Upper lobe of left lung (tissue), 6 donors: ENCODE measurements around the gene CD248. TPM values are rescaled to one million over a fixed set of nuclear protein-coding genes. Genes with fewer than 3 reads are reported as not detected.

Experiments
- ATAC-seq, 2 donors: fragments of 200-7000 bp; cut with Tn5 transposase; one replicate each; pipeline ENCODE4 v1.9.1; 2022; ENCODE audit warnings: mild to moderate bottlenecking in 2 of 2, moderate library complexity in 2 of 2; ENCODE audit not compliant: low FRiP score in 2 of 2
- DNase-seq, 2 donors: peaks; one replicate each; pipeline ENCODE4 v3.0.0-alpha.2; 2019 to 2020
- H3K27ac ChIP-seq, 4 donors: fragments of 200-600 bp; sonication (generic); one replicate each; pipeline ENCODE4 v1.5.1; 2016 to 2019
- H3K27me3 ChIP-seq, 4 donors: fragments of 200-600 bp; sonication (generic); one replicate each; pipeline ENCODE4 v1.5.1; 2017 to 2019
- H3K36me3 ChIP-seq, 4 donors: fragments of 200-600 bp; sonication (generic); one replicate each; pipeline ENCODE4 v1.5.1; 2016 to 2019
- H3K4me1 ChIP-seq, 4 donors: fragments of 200-600 bp; sonication (generic); one replicate each; pipeline ENCODE4 v1.5.1; 2018 to 2019
- H3K4me3 ChIP-seq, 4 donors: fragments of 200-600 bp; sonication (generic); one replicate each; pipeline ENCODE4 v1.5.1; 2017 to 2019; ENCODE audit warnings: mild to moderate bottlenecking in 2 of 4, moderate library complexity in 1 of 4
- H3K9me3 ChIP-seq, 4 donors: fragments of 200-600 bp; sonication (generic); one replicate each; pipeline ENCODE4 v1.5.1; 2018 to 2019
- EP300 ChIP-seq, 4 donors: sonication (generic); formaldehyde crosslinking; IDR thresholded peaks; one replicate each; pipeline ENCODE4 v1.5.1; 2017; ENCODE audit warnings: antibody characterized with exemption in 4 of 4, control low read depth in 2 of 4
- POLR2A ChIP-seq, 4 donors: fragments of 450-650 bp; IDR thresholded peaks; one replicate each; pipeline ENCODE4 v1.5.1; 2016 to 2017; ENCODE audit warnings: antibody characterized with exemption in 4 of 4, mild to moderate bottlenecking in 2 of 4
- POLR2AphosphoS5 ChIP-seq, 2 donors: sonication (generic); formaldehyde crosslinking; IDR thresholded peaks; one replicate each; pipeline ENCODE4 v1.5.1; 2017; ENCODE audit warnings: antibody characterized with exemption in 2 of 2
- WGBS, 2 donors: methylation state at CpG; one replicate each; pipeline ENCODE4 v1.1.5; 2017 to 2018; 5-methylcytosine and 5-hydroxymethylcytosine counted together
- total RNA-seq, 6 donors: library from RNA; depleted of rRNA in 4 of 6; stranded (reverse); fragments of >200 nt in 4 of 6; gene quantifications; one replicate each; pipeline versions ENCODE4 v1.1.0 to v1.2.1, GENCODE V29; 2016 to 2021
- TF ChIP-seq, protein P1 (sequence below), 6 experiments: fragments of 450-650 bp in 4 of 6; fragments of 200-600 bp in 2 of 6; sonication (generic) in 2 of 6; IDR thresholded peaks; one replicate each; pipeline ENCODE4 v1.5.1; 2016 to 2019; ENCODE audit warnings: antibody characterized with exemption in 6 of 6
- donor health status: DM: no; HTN: no; CAD: no; lungs with moderate emphysema.
- donor health status: DM: no; HTN: yes; CAD: no; lungs with severe emphysema.

The CD248 gene
- total RNA-seq, 6 donors from 2014 or later, result 0.59 to 85.6 (median 6.5) TPM

DNA sequence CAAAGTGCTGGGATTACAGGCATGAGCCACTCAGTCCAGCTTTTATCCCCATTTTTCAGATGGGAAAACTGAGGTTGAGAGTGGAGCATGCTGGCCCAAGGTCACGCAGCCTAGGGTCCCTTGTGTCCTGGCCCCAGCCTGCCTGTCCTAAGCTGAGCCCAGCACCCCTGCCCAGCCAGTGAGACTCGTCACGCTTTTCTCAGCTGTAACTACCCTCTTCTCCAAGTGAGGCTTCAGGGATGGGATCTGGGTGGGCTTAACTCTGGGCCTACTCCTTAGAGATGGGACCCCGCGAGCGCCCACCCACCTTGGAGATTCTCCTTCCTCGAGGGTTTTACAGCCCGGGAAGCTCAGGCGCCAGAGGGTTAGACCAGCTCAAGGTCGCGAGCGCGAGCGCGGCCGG, 25.5 kb downstream of the CD248 start:
- peaks cover 0 to 35% (median 9%) of the 10 kb centered on the region in 4 donors for H3K27me3 ChIP-seq
- 18 to 29% methylated on average over 9 to 16 of the region's 16 CpGs for WGBS, 2 donors
- peaks cover 23 to 45% (median 27%) of the 10 kb centered on the region in 4 donors for H3K4me1 ChIP-seq
- no peak for DNase-seq
- no peaks in the 10 kb centered on the region for H3K9me3 ChIP-seq
- TF ChIP-seq POLR2A (IDR thresholded peaks at IDR 0.05) (no peak), EP300 (IDR thresholded peaks at IDR 0.05) (no peak), POLR2AphosphoS5 (IDR thresholded peaks at IDR 0.05) (no peak)
- TF ChIP-seq, protein P1, sequence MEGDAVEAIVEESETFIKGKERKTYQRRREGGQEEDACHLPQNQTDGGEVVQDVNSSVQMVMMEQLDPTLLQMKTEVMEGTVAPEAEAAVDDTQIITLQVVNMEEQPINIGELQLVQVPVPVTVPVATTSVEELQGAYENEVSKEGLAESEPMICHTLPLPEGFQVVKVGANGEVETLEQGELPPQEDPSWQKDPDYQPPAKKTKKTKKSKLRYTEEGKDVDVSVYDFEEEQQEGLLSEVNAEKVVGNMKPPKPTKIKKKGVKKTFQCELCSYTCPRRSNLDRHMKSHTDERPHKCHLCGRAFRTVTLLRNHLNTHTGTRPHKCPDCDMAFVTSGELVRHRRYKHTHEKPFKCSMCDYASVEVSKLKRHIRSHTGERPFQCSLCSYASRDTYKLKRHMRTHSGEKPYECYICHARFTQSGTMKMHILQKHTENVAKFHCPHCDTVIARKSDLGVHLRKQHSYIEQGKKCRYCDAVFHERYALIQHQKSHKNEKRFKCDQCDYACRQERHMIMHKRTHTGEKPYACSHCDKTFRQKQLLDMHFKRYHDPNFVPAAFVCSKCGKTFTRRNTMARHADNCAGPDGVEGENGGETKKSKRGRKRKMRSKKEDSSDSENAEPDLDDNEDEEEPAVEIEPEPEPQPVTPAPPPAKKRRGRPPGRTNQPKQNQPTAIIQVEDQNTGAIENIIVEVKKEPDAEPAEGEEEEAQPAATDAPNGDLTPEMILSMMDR (IDR thresholded peaks at IDR 0.05), result no peak
- H3K27ac ChIP-seq, result no peak overlapping the region
- peak overlapping the region in 3 of 4 donors; percentile 42 to 54 (median 45) for H3K4me3 ChIP-seq
- no peak for ATAC-seq
- peaks cover 0 to 5% (median 0%) of the 10 kb centered on the region in 4 donors for H3K36me3 ChIP-seq

DNA sequence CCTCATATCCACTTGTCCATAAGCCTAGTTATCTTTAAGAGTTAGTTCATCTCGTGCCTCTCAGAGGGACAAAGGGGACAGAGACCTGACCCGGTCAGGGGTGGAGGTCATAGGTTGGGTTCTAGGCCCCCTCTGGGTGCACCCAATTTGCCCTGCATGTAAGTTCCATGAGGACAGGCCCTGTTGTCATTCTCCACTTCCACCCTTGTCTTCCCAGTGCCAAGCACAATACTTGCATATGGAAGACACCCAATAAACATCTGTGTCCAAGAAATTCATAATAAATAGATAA, 26.6 kb downstream of the CD248 start:
- ATAC-seq (no peak), DNase-seq (no peak)
- peaks cover 23 to 45% (median 27%) of the 10 kb centered on the region in 4 donors for H3K4me1 ChIP-seq
- H3K27ac ChIP-seq, result no peak overlapping the region
- no peaks in the 10 kb centered on the region for H3K9me3 ChIP-seq
- peaks cover 0 to 34% (median 9%) of the 10 kb centered on the region in 4 donors for H3K27me3 ChIP-seq
- H3K36me3 ChIP-seq, result peaks cover 0 to 11% (median 3%) of the 10 kb centered on the region in 4 donors
- 64 to 74% methylated on average over 2 of the region's 2 CpGs for WGBS, 2 donors
- peak overlapping the region in 1 of 4 donors; percentile 79 for H3K4me3 ChIP-seq
- TF ChIP-seq, protein P1 (IDR thresholded peaks at IDR 0.05), result no peak
- TF ChIP-seq POLR2AphosphoS5 (IDR thresholded peaks at IDR 0.05) (no peak), EP300 (IDR thresholded peaks at IDR 0.05) (no peak), POLR2A (IDR thresholded peaks at IDR 0.05) (no peak)

DNA sequence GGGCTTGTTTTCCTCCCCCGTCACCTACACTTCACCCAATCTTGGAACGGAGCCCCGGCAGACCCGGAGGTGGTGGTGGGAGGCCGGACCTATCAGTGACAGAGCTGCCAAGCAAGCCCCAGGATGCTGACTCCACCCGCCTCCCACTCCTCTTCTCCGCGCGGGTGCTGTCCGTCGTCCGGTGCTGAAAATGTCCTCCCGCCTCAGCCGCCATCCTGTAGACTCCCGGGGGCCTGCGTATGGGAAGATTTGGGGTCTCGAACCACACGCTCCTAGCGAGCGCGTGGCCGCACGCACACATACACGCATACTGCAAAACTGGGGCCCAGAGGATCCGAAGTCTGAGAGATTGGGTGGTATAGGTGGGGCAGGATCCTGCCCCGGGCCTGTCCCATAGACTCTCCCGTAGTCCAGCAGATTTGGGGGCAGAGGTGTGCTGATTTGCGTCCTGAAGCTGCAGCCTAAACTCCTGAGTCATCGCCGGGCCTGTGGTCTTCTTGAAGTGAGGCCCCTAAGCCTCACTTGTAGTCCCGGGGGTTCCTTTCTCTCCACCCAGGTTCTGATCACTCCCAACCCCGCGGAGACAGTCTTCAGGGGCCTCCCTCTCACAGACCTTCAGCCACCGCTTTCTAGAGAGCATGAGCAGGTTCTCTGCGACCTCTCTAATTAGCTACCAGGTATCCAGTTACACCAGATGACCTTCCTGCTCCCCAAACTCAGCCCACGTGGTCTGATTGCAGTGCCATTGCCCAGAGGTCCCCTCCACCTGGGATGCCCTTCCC, 27.1 kb downstream of the CD248 start:
- H3K27ac ChIP-seq, result peak overlapping the region; percentile 90 to 94 (median 94)
- DNase-seq (peak; percentile 71 to 90), ATAC-seq (peak; percentile 72 to 77)
- no peaks in the 10 kb centered on the region for H3K9me3 ChIP-seq
- TF ChIP-seq EP300 (IDR thresholded peaks at IDR 0.05) (no peak), POLR2AphosphoS5 (IDR thresholded peaks at IDR 0.05) (no peak)
- peaks cover 0 to 16% (median 3%) of the 10 kb centered on the region in 4 donors for H3K36me3 ChIP-seq
- H3K4me1 ChIP-seq, result peaks cover 23 to 45% (median 27%) of the 10 kb centered on the region in 4 donors
- peaks cover 0 to 29% (median 9%) of the 10 kb centered on the region in 4 donors for H3K27me3 ChIP-seq
- WGBS, 2 donors, result 6 to 18% methylated on average over 22 to 34 of the region's 36 CpGs
- peak overlapping the region; percentile 43 to 94 (median 77) for H3K4me3 ChIP-seq

DNA sequence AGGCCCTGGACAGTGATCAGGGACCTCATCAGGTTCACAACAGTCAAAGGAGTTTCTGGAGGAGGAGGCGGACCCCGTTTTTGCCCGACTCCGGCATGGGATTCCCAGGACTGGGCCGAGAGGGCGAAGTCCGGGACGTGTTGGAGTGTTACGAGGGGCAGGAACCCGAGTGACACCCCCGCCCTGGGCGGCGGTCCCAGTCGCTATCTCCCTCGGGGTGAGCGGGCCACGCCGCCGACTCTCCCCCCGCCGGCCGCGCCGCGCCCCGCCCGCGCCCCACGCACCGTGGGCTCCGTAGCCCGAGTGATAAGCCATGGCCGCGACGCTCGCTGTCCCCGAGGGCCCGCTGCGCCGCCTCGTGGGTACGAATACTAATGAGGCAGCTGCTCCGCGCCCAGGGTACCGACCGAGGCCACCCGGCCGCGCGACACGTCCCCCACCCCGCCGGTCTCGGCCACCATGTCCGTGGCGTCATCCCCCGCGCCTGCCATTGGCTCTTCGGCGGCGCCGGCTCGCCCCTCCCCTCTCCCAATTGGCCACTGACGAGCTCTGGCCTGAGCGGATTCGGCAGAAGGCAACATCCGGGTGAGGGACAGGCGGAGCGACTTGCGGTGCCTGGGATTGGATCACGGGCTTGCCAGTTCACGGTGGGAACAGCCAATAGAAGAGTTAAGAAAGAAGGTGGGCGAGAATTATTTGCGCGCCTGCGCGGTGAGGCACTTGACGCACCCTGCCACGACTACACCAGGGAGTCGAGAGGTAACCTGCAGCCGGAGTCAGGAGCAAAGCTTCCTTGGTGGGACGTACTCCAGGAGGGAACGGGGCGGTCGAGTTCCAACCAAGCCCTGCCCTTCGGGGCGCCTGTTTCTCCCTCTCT, 27.9 kb downstream of the CD248 start, which contains the start of gene YIF1A:
TSS of gene YIF1A (minus strand) at position 473 of the 877 bp plus-strand sequence. CDS start at position 315, 158 bp downstream.
- peaks cover 0 to 21% (median 9%) of the 10 kb centered on the region in 4 donors for H3K27me3 ChIP-seq
- peak within 1 kb of the TSS; percentile 65 to 94 (median 77) for H3K4me3 ChIP-seq
- no peaks in the 10 kb centered on the region for H3K9me3 ChIP-seq
- ATAC-seq (peak; percentile 97 to 98), DNase-seq (peak; percentile 98 to 99)
- H3K36me3 ChIP-seq, result peaks cover 0 to 24% (median 6%) of the 10 kb centered on the region in 4 donors
- TF ChIP-seq POLR2AphosphoS5 (IDR thresholded peaks at IDR 0.05) (peak; percentile 96 to 97), EP300 (IDR thresholded peaks at IDR 0.05) (peak in 1 of 4 donors; percentile 63), POLR2A (IDR thresholded peaks at IDR 0.05) (peak in 3 of 4 donors; percentile 72 to 96 (median 91))
- TF ChIP-seq, protein P1 (IDR thresholded peaks at IDR 0.05), result peak in 2 of 6 experiments; percentile 11 to 38
- peak within 1 kb of the TSS; percentile 90 to 94 (median 94) for H3K27ac ChIP-seq
- 0% methylated on average over 21 to 32 of the region's 87 CpGs for WGBS, 2 donors
- peaks cover 23 to 45% (median 27%) of the 10 kb centered on the region in 4 donors for H3K4me1 ChIP-seq
